ENCODE results near the gene CYTH4. TPM values are rescaled to one million over a fixed set of nuclear protein-coding genes. Genes with fewer than 3 reads are reported as not detected.
"Not testable (repeated sequence)": the region's sequence is repeated elsewhere in the genome, so short reads cannot be mapped to it uniquely, and the experiment has no call there.

Gene CYTH4
- total RNA-seq, 1 donor from 2014 or later: not detected

GRCh38 chr22:37328017-37328416, 45.7 kb downstream of the CYTH4 start:
- Histone ChIP-seq H3K4me1 (peaks cover 19% of the 10 kb centered on the region), H3K36me3 (no peaks in the 10 kb centered on the region), H3K4me3 (no peak overlapping the region), H3K27ac (no peak overlapping the region), H2AFZ (replicated peaks) (no peak overlapping the region), H3K9me3 (ENCODE audit: low read depth) (no peaks in the 10 kb centered on the region), H3K27me3 (peaks cover 44% of the 10 kb centered on the region), H4K20me1 (ENCODE audit: low read depth) (peaks cover 3% of the 10 kb centered on the region), H3K4me2 (no peak overlapping the region), H3F3A (ENCODE audit: low read depth) (peaks cover 6% of the 10 kb centered on the region), H3K79me2 (ENCODE audit: low read depth) (no peaks in the 10 kb centered on the region), H3K9ac (no peak overlapping the region)
- Mint-ChIP-seq H3K27me3 (ENCODE audit: insufficient read depth, low read depth) (peaks cover 63% of the 10 kb centered on the region), H3K9me3 (peaks cover 2% of the 10 kb centered on the region), H3K4me1 (peaks cover 31% of the 10 kb centered on the region), H3K4me3 (no peak overlapping the region), H3K27ac (no peak overlapping the region), H3K36me3 (no peaks in the 10 kb centered on the region)
- TF ChIP-seq EZH2 (IDR thresholded peaks at IDR 0.05) (no peak), EZH2phosphoT487 (IDR thresholded peaks at IDR 0.05) (no peak), CTCF (IDR thresholded peaks at IDR 0.05) (no peak)
- no peak for DNase-seq (ENCODE audit: low spot score)

DNA sequence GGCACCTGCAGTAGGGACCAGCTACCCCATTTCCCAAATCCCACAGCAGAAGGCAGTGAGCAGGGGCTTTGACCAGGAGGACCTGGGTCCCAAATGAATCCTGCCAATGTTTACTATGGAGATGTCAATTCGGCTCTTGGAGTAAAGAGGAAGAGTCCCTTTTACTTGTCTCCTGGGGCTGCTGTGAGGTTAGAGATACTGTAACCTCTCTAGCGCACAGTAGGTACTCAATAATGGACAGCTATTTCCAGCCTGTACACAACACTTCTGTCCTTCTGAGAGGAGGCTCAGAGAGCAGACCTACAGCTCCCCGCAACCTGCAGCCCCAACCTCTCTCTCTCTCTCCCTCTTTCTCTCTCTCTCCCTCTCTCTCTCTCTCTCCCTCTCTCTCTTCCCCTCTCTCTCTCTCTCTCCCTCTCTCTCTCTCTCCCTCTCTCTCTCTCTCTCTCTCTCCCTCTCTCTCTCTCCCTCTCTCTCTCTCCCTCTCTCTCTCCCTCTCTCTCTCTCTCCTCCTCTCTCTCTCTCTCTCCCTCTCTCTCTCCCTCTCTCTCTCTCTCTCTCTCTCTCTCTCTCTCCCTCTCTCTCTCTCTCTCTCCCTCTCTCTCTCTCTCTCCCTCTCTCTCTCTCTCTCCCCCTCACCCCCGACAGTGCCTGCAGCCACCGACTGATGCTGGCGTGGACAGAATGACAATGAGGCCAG, 46.4 kb downstream of the CYTH4 start:
- H2AFZ ChIP-seq (replicated peaks); H3K9me3 Mint-ChIP-seq; H3K4me2 ChIP-seq; H3K27ac ChIP-seq; H3K36me3 ChIP-seq; H3F3A ChIP-seq (ENCODE audit: low read depth); DNase-seq (ENCODE audit: low spot score); H3K9me3 ChIP-seq (ENCODE audit: low read depth); H4K20me1 ChIP-seq (ENCODE audit: low read depth); H3K4me3 ChIP-seq; H3K4me3 Mint-ChIP-seq; H3K79me2 ChIP-seq (ENCODE audit: low read depth); H3K27ac Mint-ChIP-seq; H3K36me3 Mint-ChIP-seq; H3K9ac ChIP-seq: not testable (repeated sequence)
- H3K27me3 Mint-ChIP-seq (ENCODE audit: insufficient read depth, low read depth): peaks cover 61% of the 10 kb centered on the region
- peaks cover 42% of the 10 kb centered on the region for H3K27me3 ChIP-seq
- peaks cover 19% of the 10 kb centered on the region for H3K4me1 ChIP-seq
- H3K4me1 Mint-ChIP-seq: peaks cover 29% of the 10 kb centered on the region

GRCh38 chr22:37329238-37330140, 47.2 kb downstream of the CYTH4 start:
- peak overlapping the region; percentile 63 for H3K27ac Mint-ChIP-seq
- Histone ChIP-seq H3K36me3 (no peaks in the 10 kb centered on the region), H3K27me3 (peaks cover 42% of the 10 kb centered on the region), H2AFZ (replicated peaks) (no peak overlapping the region), H4K20me1 (ENCODE audit: low read depth) (no peaks in the 10 kb centered on the region), H3F3A (ENCODE audit: low read depth) (peaks cover 9% of the 10 kb centered on the region), H3K4me2 (no peak overlapping the region), H3K9ac (no peak overlapping the region), H3K9me3 (ENCODE audit: low read depth) (no peaks in the 10 kb centered on the region), H3K4me1 (peaks cover 20% of the 10 kb centered on the region), H3K4me3 (no peak overlapping the region), H3K79me2 (ENCODE audit: low read depth) (no peaks in the 10 kb centered on the region), H3K27ac (no peak overlapping the region)
- no peak overlapping the region for H3K4me3 Mint-ChIP-seq
- H3K4me1 Mint-ChIP-seq: peaks cover 33% of the 10 kb centered on the region
- peaks cover 2% of the 10 kb centered on the region for H3K9me3 Mint-ChIP-seq
- H3K36me3 Mint-ChIP-seq: no peaks in the 10 kb centered on the region
- DNase-seq (ENCODE audit: low spot score): peak; percentile 37
- TF ChIP-seq EZH2phosphoT487 (IDR thresholded peaks at IDR 0.05) (no peak), EZH2 (IDR thresholded peaks at IDR 0.05) (no peak), CTCF (IDR thresholded peaks at IDR 0.05) (no peak)
- H3K27me3 Mint-ChIP-seq (ENCODE audit: insufficient read depth, low read depth): peaks cover 60% of the 10 kb centered on the region

Measured in neural progenitor cell (in vitro differentiated cells).